HepG2 (cell line): ENCODE data around the gene PAPPA2. TPM values are rescaled to one million over a fixed set of nuclear protein-coding genes. Genes with fewer than 3 reads are reported as not detected.

Experiments
- ATAC-seq: fragments of 200-7000 bp; cut with Tn5 transposase; 3 replicates; pipeline ENCODE4 v1.9.1; 2020; ENCODE audit warnings: mild to moderate bottlenecking, moderate library complexity
- BruUV-seq: library from RNA; stranded (reverse); fragments of 400-500 nt; replicated peaks from 2 replicates; lab custom pipeline; 2021; lab: Mats Ljungman, UMichigan
- CTCF ChIA-PET: fragments of 300-600 bp; formaldehyde crosslinking; extraction: SDS; loops from one replicate; lab custom pipeline; 2021; ENCODE audit warnings: low total read pairs, inconsistent platforms, low intra/inter-chr PET ratio; lab: Yijun Ruan, JAX
- POLR2A ChIA-PET: fragments of 350-600 bp; sonication (Branson Sonifier 250); formaldehyde crosslinking; loops from one replicate; lab custom pipeline; 2020; ENCODE audit warnings: antibody characterized with exemption, inconsistent platforms; lab: Yijun Ruan, JAX
- DNase-seq: peaks from one replicate; pipeline ENCODE4 v3.0.0-alpha.2; 2015; ENCODE audit warnings: low spot score
- FAIRE-seq: peaks from 3 replicates; lab custom pipeline; 2011; peaks lifted over from hg19 to GRCh38; lab: Jason Lieb, UNC
- H2AFZ ChIP-seq: one replicate; pipeline ENCODE4 v1.6.1; 2011; ENCODE audit warnings: low read length, inconsistent platforms
- H3K27ac ChIP-seq: fragments of 300-600 bp; 3 replicates; pipeline ENCODE4 v1.8.0; 2011; ENCODE audit warnings: mixed run types, mild to moderate bottlenecking, mixed read lengths, low read length, inconsistent platforms; ENCODE audit not compliant: insufficient read depth; ENCODE audit errors: extremely low read length
- H3K27me3 ChIP-seq, 2 experiments: fragments of 200-600 bp in 1 of 2; 2 replicates in 1 of 2; 3 replicates in 1 of 2; pipeline versions ENCODE4 v1.6.0 to v1.8.0; 2011; ENCODE audit warnings: low read length in 2 of 2, mild to moderate bottlenecking in 2 of 2, moderate library complexity in 2 of 2, inconsistent platforms in 1 of 2; ENCODE audit not compliant: insufficient read depth in 2 of 2, control insufficient read depth in 1 of 2
- H3K36me3 ChIP-seq, 2 experiments: fragments of 200-600 bp in 1 of 2; replicated peaks in 1 of 2; 2 replicates in 1 of 2; 3 replicates in 1 of 2; pipeline versions ENCODE4 v1.5.1 to v1.8.0; 2011; ENCODE audit warnings: low read length in 2 of 2, inconsistent platforms in 1 of 2; ENCODE audit not compliant: insufficient read depth in 2 of 2, control insufficient read depth in 1 of 2
- H3K4me1 ChIP-seq: 2 replicates; pipeline ENCODE4 v1.5.1; 2012; ENCODE audit warnings: low read length, inconsistent platforms; ENCODE audit not compliant: insufficient read depth
- H3K4me2 ChIP-seq: 2 replicates; pipeline ENCODE4 v1.6.0; 2011; ENCODE audit warnings: low read depth, low read length, inconsistent platforms
- H3K4me3 ChIP-seq, 3 experiments: fragments of 200-600 bp in 1 of 3; sonication (generic), shearing (Covaris generic) in 1 of 3; replicated peaks in 1 of 3; 2 replicates each; pipeline ENCODE4 v1.5.1; 2011 to 2016; ENCODE audit warnings: low read length in 3 of 3, inconsistent platforms in 2 of 3, low read depth in 2 of 3, mild to moderate bottlenecking in 2 of 3, control low read depth in 1 of 3, mixed read lengths in 1 of 3; ENCODE audit not compliant: insufficient read depth in 1 of 3
- H3K79me2 ChIP-seq: one replicate; pipeline ENCODE4 v1.6.1; 2011; ENCODE audit warnings: low read length, inconsistent platforms; ENCODE audit not compliant: insufficient read depth
- H3K9ac ChIP-seq: 2 replicates; pipeline ENCODE4 v1.6.0; 2011; ENCODE audit warnings: mild to moderate bottlenecking, low read depth, low read length, inconsistent platforms; ENCODE audit not compliant: insufficient read depth
- H3K9me3 ChIP-seq: 2 replicates; pipeline ENCODE4 v1.5.1; 2012; ENCODE audit warnings: mild to moderate bottlenecking, low read length
- H4K20me1 ChIP-seq: 2 replicates; pipeline ENCODE4 v1.6.0; 2011; ENCODE audit warnings: inconsistent platforms, mild to moderate bottlenecking, low read length, moderate library complexity; ENCODE audit not compliant: insufficient read depth
- FOXJ3 ChIP-seq: sonication (generic); formaldehyde crosslinking; IDR thresholded peaks from 2 replicates; pipeline ENCODE4 v1.4.0; 2020; ENCODE audit warnings: missing genetic modification reagents, mild to moderate bottlenecking, borderline replicate concordance
- GPBP1L1 ChIP-seq: sonication (generic); formaldehyde crosslinking; IDR thresholded peaks from 2 replicates; pipeline ENCODE4 v1.5.0; 2020; ENCODE audit warnings: mild to moderate bottlenecking, missing genetic modification reagents
- KDM1A ChIP-seq: IDR thresholded peaks from 2 replicates; pipeline ENCODE4 v1.6.1; 2016; ENCODE audit warnings: missing compliant biosample characterization
- RFX3 ChIP-seq: IDR thresholded peaks from 2 replicates; pipeline ENCODE4 v1.6.1; 2016; ENCODE audit warnings: missing biosample characterization, missing genetic modification reagents
- SPEN ChIP-seq: sonication (generic); formaldehyde crosslinking; IDR thresholded peaks from 2 replicates; pipeline ENCODE4 v1.5.1; 2020; ENCODE audit warnings: low read depth, mild to moderate bottlenecking, missing genetic modification reagents
- TBX3 ChIP-seq: fragments of 450-650 bp; IDR thresholded peaks from 2 replicates; pipeline ENCODE4 v1.6.1; 2017; ENCODE audit warnings: antibody characterized with exemption, mild to moderate bottlenecking, inconsistent platforms, borderline replicate concordance
- ZNF17 ChIP-seq: sonication (generic); formaldehyde crosslinking; IDR thresholded peaks from 2 replicates; pipeline ENCODE4 v1.5.0; 2020; ENCODE audit warnings: mild to moderate bottlenecking, missing genetic modification reagents
- ZNF24 ChIP-seq: fragments of 450-650 bp; IDR thresholded peaks from 2 replicates; pipeline ENCODE4 v1.6.1; 2017; ENCODE audit warnings: antibody characterized with exemption, mild to moderate bottlenecking
- ZNF660 ChIP-seq: sonication (generic); formaldehyde crosslinking; IDR thresholded peaks from 2 replicates; pipeline ENCODE4 v1.5.1; 2020; ENCODE audit warnings: mild to moderate bottlenecking, low read depth, missing genetic modification reagents, borderline replicate concordance
- ZNF773 ChIP-seq: sonication (generic); formaldehyde crosslinking; IDR thresholded peaks from 2 replicates; pipeline ENCODE4 v1.4.0; 2020; ENCODE audit warnings: missing genetic modification reagents, borderline replicate concordance
- WGBS: methylation state at CpG from one replicate; pipeline ENCODE4 v1.1.6; 2017; ENCODE audit warnings: low lambda C conversion rate; 5-methylcytosine and 5-hydroxymethylcytosine counted together
- in situ Hi-C: cut with HindIII; loops from 2 replicates; pipeline ENCODE4 v1.10.0; 2017; ENCODE audit warnings: low pct_unique_long_range_greater_than_20kb; ENCODE audit not compliant: extremely low pct_ligation_motif_present
- intact Hi-C: fragments of 100-400 bp; cut with micrococcal nuclease; formaldehyde crosslinking; loops from one replicate; pipeline ENCODE4 v1.10.0; 2022; ENCODE audit not compliant: unreplicated experiment
- polyA plus RNA-seq, 8 experiments: library from polyadenylated mRNA; depleted of rRNA in 3 of 8; stranded (reverse) in 7 of 8; unstranded in 1 of 8; fragments of >200 nt; fragmentation: Illumina TruSeq in 4 of 8; extraction: Trizol in 4 of 8; gene quantifications; 2 replicates each; pipeline versions ENCODE4 v1.2.1 to v1.2.3, GENCODE V29; 2011 to 2016; ENCODE audit warnings: low read depth in 4 of 8, missing spikeins in 1 of 8, mixed read lengths in 1 of 8; ENCODE audit not compliant: insufficient read depth in 1 of 8
- total RNA-seq, 5 experiments: library from RNA; depleted of rRNA; stranded (reverse); fragments of >200 nt; fragmentation: Illumina TruSeq; extraction: Trizol; gene quantifications; 2 replicates each; pipeline ENCODE4 v1.2.3, GENCODE V29; 2016; ENCODE audit warnings: low read depth in 1 of 5

PAPPA2 gene
- total and polyA plus RNA-seq, 2 of the 13 experiments (the other 11 are each of a cell fraction or from before 2014, with no cell fraction given) = 0.01 TPM; not detected in 1

- in situ Hi-C loops = no loop called here
- no peak for ATAC-seq
- TF ChIP-seq SPEN (CRISPR knock-in tag) (no peak), ZNF17 (CRISPR knock-in tag) (no peak), ZNF773 (CRISPR knock-in tag) (no peak), ZNF660 (no peak), ZNF24 (no peak), GPBP1L1 (CRISPR knock-in tag) (no peak), FOXJ3 (CRISPR knock-in tag) (no peak), TBX3 (no peak), KDM1A (CRISPR knock-in tag) (no peak), RFX3 (no peak)
These were observed 111.8 kb downstream of the PAPPA2 start for GRCh38 chr1:176574756-176575155.

More at GRCh38 chr1:176574756-176575155, 111.8 kb downstream of the PAPPA2 start:
- Histone ChIP-seq H2AFZ (no peak overlapping the region), H3K9me3 (no peaks in the 10 kb centered on the region), H3K36me3 (no peaks in the 10 kb centered on the region), H3K4me3 (no peak overlapping the region), H3K27ac (no peak overlapping the region), H3K4me2 (no peak overlapping the region), H3K79me2 (no peaks in the 10 kb centered on the region), H3K9ac (no peak overlapping the region), H3K27me3 (no peaks in the 10 kb centered on the region), H3K4me1 (no peaks in the 10 kb centered on the region), H4K20me1 (no peaks in the 10 kb centered on the region)
- 0% methylated on average over 2 of the region's 2 CpGs for WGBS
- ChIA-PET POLR2A (no interaction called here), CTCF (no interaction called here)
- FAIRE-seq = no peak
- DNase-seq = no peak
- intact Hi-C loops = no loop called here
- BruUV-seq = no TSS peak
